Globus pallidus (tissue), 1 donor: Measurements from ENCODE around the gene THSD8.

Experiments
- DNase-seq: peaks from one replicate; pipeline ENCODE4 v3.0.0-alpha.2; 2015; ENCODE audit warnings: low spot score

THSD8 gene

GRCh38 chr19:12801466-12802266 is at the start of gene THSD8, which contains the start of gene PRDX2:
TSS of gene THSD8 (plus strand) at chr19:12802069. CDS start at chr19:12802072, 3 bp downstream.
TSS of gene PRDX2 (minus strand) at chr19:12801800. CDS start at chr19:12801261, 539 bp downstream.
- DNase-seq, result peak; percentile 73

- no peak for DNase-seq
Measured at GRCh38 chr19:12754465-12755196, 47.2 kb upstream of the THSD8 start.

GRCh38 chr19:12756150-12756883 is 45.6 kb upstream of the THSD8 start:
- no peak for DNase-seq

- DNase-seq, result peak; percentile 50
Measured at GRCh38 chr19:12757544-12758274, 44.2 kb upstream of the THSD8 start.

- DNase-seq, result no peak
Measured at GRCh38 chr19:12759686-12760085, 42.2 kb upstream of the THSD8 start.

GRCh38 chr19:12763100-12763499 is 38.8 kb upstream of the THSD8 start:
- DNase-seq, result no peak

GRCh38 chr19:12764698-12765097 is 37.2 kb upstream of the THSD8 start:
- DNase-seq, result no peak

- no peak for DNase-seq
Measured at GRCh38 chr19:12766051-12766521, 35.8 kb upstream of the THSD8 start.

- no peak for DNase-seq
Measured at GRCh38 chr19:12767150-12767549, 34.7 kb upstream of the THSD8 start.

- DNase-seq, result no peak
Measured at GRCh38 chr19:12767666-12768065, 34.2 kb upstream of the THSD8 start.

- no peak for DNase-seq
Measured at GRCh38 chr19:12769689-12770088, 32.2 kb upstream of the THSD8 start.

- no peak for DNase-seq
Measured at GRCh38 chr19:12770922-12771321, 30.9 kb upstream of the THSD8 start.

GRCh38 chr19:12772323-12772722 is 29.5 kb upstream of the THSD8 start:
- no peak for DNase-seq

GRCh38 chr19:12773571-12773970 is 28.3 kb upstream of the THSD8 start:
- no peak for DNase-seq

- DNase-seq, result no peak
Measured at GRCh38 chr19:12774588-12775555, 27.0 kb upstream of the THSD8 start, which contains the start of gene HOOK2. TSS of gene HOOK2 (minus strand) at chr19:12775552. CDS start at chr19:12775449, 103 bp downstream.

GRCh38 chr19:12777217-12778016 is 24.5 kb upstream of the THSD8 start:
- peak; percentile 78 for DNase-seq

GRCh38 chr19:12778017-12778904 is 23.6 kb upstream of the THSD8 start:
- no peak for DNase-seq

- no peak for DNase-seq
Measured at GRCh38 chr19:12778905-12779161, 23.0 kb upstream of the THSD8 start.
